ENCODE measurements around the gene PDIK1L.
"Not testable (repeated sequence)": the region's sequence is repeated elsewhere in the genome, so short reads cannot be mapped to it uniquely, and the experiment has no call there.

Gene PDIK1L

GRCh38 chr1:26090893-26091292 is 20.7 kb upstream of the PDIK1L start:
- DNase-seq (ENCODE audit: low read depth in 2 of 2), result no peak

- DNase-seq (ENCODE audit: low read depth in 2 of 2), result no peak
These were observed 19.2 kb upstream of the PDIK1L start for GRCh38 chr1:26092422-26092821.

DNA sequence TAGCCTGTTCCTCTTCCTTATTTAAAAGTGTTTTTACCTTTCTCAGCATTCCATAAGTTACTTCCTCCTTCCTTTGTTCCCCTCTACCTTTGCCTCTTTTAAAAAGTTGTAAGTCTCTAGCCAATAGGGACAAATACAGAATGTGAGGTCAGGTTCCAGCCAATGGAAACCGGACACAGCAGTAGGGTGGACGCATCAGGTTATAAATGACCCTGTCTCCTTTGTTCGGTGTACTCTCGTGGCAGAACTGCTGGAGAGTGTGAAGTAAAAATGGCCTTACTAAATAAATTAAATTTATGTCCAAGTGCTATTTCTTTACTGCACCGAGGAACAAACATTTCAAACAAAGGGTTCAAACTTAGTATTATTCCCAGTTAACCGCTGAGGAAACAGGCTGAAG is 18.1 kb upstream of the PDIK1L start:
- DNase-seq (ENCODE audit: low read depth in 2 of 2), result not testable (repeated sequence)

GRCh38 chr1:26094076-26094669 is 17.5 kb upstream of the PDIK1L start:
- DNase-seq (ENCODE audit: low read depth in 2 of 2), result no peak

- DNase-seq (ENCODE audit: low read depth in 2 of 2), result no peak
These were observed 16.8 kb upstream of the PDIK1L start for GRCh38 chr1:26094677-26095383.

DNA sequence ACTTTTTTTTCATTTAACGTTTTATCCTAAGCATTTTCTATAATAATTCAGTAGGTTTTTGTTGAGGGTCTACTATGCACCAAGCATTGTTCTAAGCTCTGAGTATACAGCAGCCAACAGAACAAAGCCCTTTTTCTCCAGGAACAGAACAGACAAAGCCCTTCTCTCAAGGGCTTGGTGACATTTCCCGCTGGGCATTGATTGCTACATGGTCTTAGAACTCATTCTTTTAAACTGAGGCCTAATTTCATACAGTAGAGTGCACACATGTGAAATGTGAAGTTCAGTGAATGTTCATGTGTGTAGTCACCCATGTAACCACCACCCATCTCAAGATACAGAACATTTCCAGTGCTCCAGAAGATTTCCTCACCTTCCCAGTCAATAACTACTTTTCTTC is 15.2 kb upstream of the PDIK1L start:
- no peak for DNase-seq (ENCODE audit: low read depth in 2 of 2)

DNA sequence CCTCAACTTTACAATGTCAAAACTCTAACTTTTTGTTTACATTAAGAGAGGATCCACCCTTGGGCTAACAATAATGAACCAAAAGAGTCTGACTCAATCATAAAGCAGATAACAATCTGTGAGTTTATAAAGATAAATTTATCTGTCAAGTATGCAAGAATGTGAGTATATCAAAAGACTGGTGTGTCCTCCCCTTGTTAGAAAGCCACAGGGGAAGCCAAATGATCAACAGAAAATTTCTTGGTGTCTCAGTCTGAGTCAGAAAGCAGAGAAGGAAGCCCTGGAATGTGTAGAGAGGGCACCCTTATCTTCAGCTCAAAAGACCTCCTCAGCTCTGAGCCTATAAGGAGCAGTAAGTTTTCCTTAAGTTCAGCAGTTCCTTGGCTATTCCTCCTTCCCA is 13.9 kb upstream of the PDIK1L start:
- no peak for DNase-seq (ENCODE audit: low read depth in 2 of 2)

DNA sequence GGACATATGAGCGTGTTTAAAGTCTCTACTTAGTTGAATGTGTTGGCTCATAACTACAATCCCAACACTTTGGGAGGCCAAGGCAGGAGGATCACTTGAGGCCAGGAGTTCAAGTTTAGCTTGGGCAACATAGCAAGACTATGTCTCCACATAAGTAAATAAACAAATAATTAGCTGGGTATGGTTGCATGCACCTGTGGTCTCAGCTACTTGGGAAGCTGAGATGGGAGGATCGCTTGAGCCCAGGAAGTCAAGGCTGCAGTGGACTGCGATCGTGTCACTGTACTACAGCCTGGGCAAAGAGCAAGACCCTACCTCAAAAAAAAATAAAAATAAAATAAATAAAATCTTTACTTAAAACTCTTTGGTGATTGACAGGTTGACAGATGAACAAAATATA is 13.0 kb upstream of the PDIK1L start:
- no peak for DNase-seq (ENCODE audit: low read depth in 2 of 2)

DNA sequence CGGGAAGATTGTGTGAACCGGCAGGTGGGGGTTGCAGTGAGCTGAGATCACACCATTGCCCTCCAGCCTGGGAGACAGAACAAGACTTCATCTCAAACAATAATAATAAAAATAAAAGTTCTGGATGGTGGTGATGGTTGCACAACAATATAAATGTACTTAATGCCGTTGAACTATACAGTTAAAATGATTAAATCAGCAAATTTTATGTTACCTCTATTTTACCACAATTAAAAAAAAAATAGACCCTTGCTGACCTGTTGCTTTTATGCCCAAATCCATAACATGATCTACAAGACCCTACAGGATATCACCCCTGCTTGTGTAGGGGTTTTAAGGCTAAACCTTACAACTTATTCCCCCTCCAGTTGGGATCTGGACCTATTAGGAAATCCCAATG is 11.8 kb upstream of the PDIK1L start:
- DNase-seq (ENCODE audit: low read depth in 2 of 2), result no peak

- not testable (repeated sequence) for DNase-seq (ENCODE audit: low read depth in 2 of 2)
These were observed 11.4 kb upstream of the PDIK1L start for GRCh38 chr1:26100204-26100603.

DNA sequence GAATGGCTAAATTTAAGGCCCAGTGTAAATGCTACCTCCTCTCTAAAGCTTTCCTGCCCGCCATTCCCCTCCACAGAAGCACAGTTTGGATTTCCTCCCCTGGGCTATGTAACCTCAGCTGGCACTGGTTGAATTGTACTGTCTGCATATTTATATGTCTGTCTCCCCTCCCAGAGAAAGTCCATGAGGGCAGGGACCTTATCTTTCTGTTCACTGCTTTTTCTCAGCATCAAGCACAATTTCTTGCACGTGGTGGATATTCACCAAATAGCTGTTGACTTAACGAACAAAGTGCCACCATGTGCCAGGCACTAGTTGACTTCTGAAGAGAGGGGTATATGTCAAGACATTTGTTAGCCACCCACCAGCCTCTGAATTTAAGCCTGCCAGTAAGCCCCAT is 9.5 kb upstream of the PDIK1L start:
- no peak for DNase-seq (ENCODE audit: low read depth in 2 of 2)

DNA sequence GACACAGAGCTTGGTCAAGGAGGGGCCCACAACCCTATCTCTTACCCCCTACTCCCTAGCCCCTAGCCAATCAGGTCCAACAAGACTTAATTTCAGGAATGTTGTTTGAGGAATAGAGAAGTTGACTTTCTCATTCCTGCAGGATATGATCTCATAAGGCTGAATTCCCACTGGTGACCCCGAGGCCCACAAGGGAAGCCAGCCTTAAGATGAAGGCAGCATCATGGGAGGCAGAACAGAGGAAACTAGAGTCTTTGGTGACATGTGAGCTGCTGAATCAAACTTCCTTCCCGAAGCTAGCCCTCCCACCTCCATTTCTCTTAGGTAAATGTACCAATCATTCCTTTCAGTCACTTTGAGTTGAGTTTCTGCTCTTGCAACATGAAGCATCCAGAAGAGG is 9.1 kb upstream of the PDIK1L start:
- no peak for DNase-seq (ENCODE audit: low read depth in 2 of 2)

GRCh38 chr1:26105226-26105548 is 6.4 kb upstream of the PDIK1L start:
- not testable (repeated sequence) for DNase-seq (ENCODE audit: low read depth in 2 of 2)

- DNase-seq (ENCODE audit: low read depth in 2 of 2), result no peak
These were observed 2.1 kb upstream of the PDIK1L start for GRCh38 chr1:26109229-26110164.

GRCh38 chr1:26110731-26111529 is 694 bp upstream of the PDIK1L start:
- DNase-seq (ENCODE audit: low read depth in 2 of 2), result peak; percentile 35 to 45

- no peak for DNase-seq (ENCODE audit: low read depth in 2 of 2)
These were observed 767 bp downstream of the PDIK1L start for GRCh38 chr1:26112407-26112775.

- no peak for DNase-seq (ENCODE audit: low read depth in 2 of 2)
These were observed 2.7 kb downstream of the PDIK1L start for GRCh38 chr1:26114165-26114927.

- no peak for DNase-seq (ENCODE audit: low read depth in 2 of 2)
These were observed 8.4 kb downstream of the PDIK1L start for GRCh38 chr1:26119892-26120608.

DNA sequence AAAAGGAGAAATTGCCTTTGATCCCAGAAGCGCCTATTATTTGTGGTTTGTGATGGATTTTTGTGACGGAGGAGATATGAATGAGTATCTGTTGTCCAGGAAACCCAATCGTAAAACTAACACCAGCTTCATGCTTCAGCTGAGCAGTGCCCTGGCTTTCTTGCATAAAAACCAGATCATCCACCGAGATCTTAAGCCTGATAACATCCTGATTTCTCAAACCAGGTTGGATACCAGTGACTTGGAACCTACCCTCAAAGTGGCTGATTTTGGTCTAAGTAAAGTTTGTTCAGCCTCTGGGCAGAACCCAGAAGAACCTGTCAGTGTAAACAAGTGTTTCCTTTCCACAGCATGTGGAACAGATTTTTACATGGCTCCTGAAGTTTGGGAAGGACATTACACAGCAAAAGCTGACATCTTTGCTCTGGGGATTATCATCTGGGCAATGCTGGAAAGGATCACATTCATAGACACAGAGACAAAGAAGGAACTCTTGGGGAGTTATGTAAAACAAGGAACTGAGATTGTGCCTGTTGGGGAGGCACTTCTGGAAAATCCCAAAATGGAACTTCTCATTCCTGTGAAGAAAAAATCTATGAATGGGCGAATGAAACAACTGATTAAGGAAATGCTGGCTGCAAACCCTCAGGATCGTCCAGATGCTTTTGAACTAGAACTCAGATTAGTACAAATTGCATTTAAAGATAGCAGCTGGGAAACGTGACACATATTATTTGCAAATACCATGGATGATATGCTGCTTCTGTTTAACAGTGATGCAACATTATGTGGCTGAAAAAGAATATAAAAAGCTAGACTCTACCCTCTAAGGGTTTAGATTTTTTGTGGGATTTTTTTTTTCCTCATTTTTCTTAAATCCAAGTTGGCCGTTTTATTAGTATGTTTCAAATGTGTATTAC is 10.5 kb downstream of the PDIK1L start:
- DNase-seq (ENCODE audit: low read depth in 2 of 2), result no peak
